Kidney (tissue), 14 donors: Measurements from ENCODE around the gene SPSB4. TPM values are rescaled to one million over a fixed set of nuclear protein-coding genes. Genes with fewer than 3 reads are reported as not detected.

ENCODE experiments used
- DNase-seq, 5 donors: peaks; one replicate each; pipeline ENCODE4 v3.0.0-alpha.2; 2013 to 2020
- FAIRE-seq: peaks from 2 replicates; lab custom pipeline; 2012; peaks lifted over from hg19 to GRCh38; lab: Jason Lieb, UNC
- H3K27ac ChIP-seq, 2 donors: one replicate each; pipeline ENCODE4 v1.7.0; 2013; ENCODE audit warnings: low read depth in 2 of 2, low read length in 2 of 2, inconsistent platforms in 1 of 2
- H3K27me3 ChIP-seq: one replicate; pipeline ENCODE4 v1.7.1; 2013; ENCODE audit warnings: low read length, inconsistent platforms; ENCODE audit not compliant: control insufficient read depth, insufficient read depth
- H3K36me3 ChIP-seq, 3 donors: one replicate each; pipeline versions ENCODE4 v1.7.0 to v1.7.1; 2013; ENCODE audit warnings: low read length in 3 of 3, control low read depth in 1 of 3, inconsistent platforms in 1 of 3; ENCODE audit not compliant: insufficient read depth in 3 of 3, control insufficient read depth in 2 of 3
- H3K4me1 ChIP-seq, 3 donors: one replicate each; pipeline versions ENCODE4 v1.7.0 to v1.7.1; 2013; ENCODE audit warnings: low read length in 3 of 3, inconsistent platforms in 1 of 3, low read depth in 1 of 3; ENCODE audit not compliant: control insufficient read depth in 2 of 3, insufficient read depth in 2 of 3
- H3K4me3 ChIP-seq, 3 donors: one replicate each; pipeline versions ENCODE4 v1.7.0 to v1.8.1; 2013; ENCODE audit warnings: low read length in 3 of 3, control low read depth in 1 of 3, inconsistent platforms in 1 of 3
- H3K9ac ChIP-seq, 3 donors: one replicate each; pipeline versions ENCODE4 v1.7.0 to v1.7.1; 2013; ENCODE audit warnings: low read length in 3 of 3, control low read depth in 1 of 3, inconsistent platforms in 1 of 3
- H3K9me3 ChIP-seq, 3 donors: one replicate each; pipeline versions ENCODE4 v1.7.0 to v1.7.1; 2013; ENCODE audit warnings: low read length in 3 of 3, control low read depth in 1 of 3, inconsistent platforms in 1 of 3; ENCODE audit not compliant: control insufficient read depth in 2 of 3, insufficient read depth in 1 of 3
- CTCF ChIP-seq: IDR thresholded peaks from 3 replicates; pipeline ENCODE4 v1.5.1; 2012; ENCODE audit warnings: mild to moderate bottlenecking, moderate library complexity, borderline replicate concordance; ENCODE audit not compliant: insufficient read depth; ENCODE audit errors: extremely low read depth
- intact Hi-C: fragments of 100-400 bp; cut with DNase I; formaldehyde crosslinking; loops from one replicate; pipeline ENCODE4 v1.11.1; 2022
- polyA plus RNA-seq: library from polyadenylated mRNA; stranded (reverse); fragments of 350-450 nt; fragmentation: Illumina TruSeq; extraction: RNeasy Lipid Tissue Mini Kit (QIAGEN cat#74804); gene quantifications from one replicate; pipeline ENCODE4 v1.2.3, GENCODE V29; 2014; ENCODE audit warnings: low read depth, low replicate concordance; ENCODE audit not compliant: insufficient read depth
- total RNA-seq: library from RNA; stranded (reverse); fragmentation: NEBNext Ultra II Directional; extraction: Animal tissue kit (Norgen Biotek cat#: 25700); gene quantifications from one replicate; pipeline ENCODE4 v1.2.1, GENCODE V29; 2021
- donor health status: control.
- donor health status: control.
- donor health status: control.
- donor health status: control.
- donor health status: control.
- donor health status: DM: yes; HTN: yes; CAD: no.
- donor health status: Normal renal cell carcinoma (clear cell type).

SPSB4 gene
- total and polyA plus RNA-seq, 2 donors from 2014 or later: 0.57 to 1.9 TPM

- Histone ChIP-seq H3K9me3 (no peaks in the 10 kb centered on the region), H3K27me3 (no peaks in the 10 kb centered on the region), H3K36me3 (no peaks in the 10 kb centered on the region), H3K27ac (no peak overlapping the region), H3K9ac (no peak overlapping the region), H3K4me3 (no peak overlapping the region), H3K4me1 (peaks cover 0 to 9% (median 7%) of the 10 kb centered on the region in 3 donors)
- no peak for TF ChIP-seq CTCF
- FAIRE-seq: no peak
- peak in 2 of 5 donors; percentile 7 to 8 for DNase-seq
- intact Hi-C loops: no loop called here
Measured at GRCh38 chr3:141067206-141067974, 16.2 kb downstream of the SPSB4 start.

GRCh38 chr3:141070229-141070628, 19.1 kb downstream of the SPSB4 start:
- DNase-seq: peak in 1 of 5 donors; percentile 11
- intact Hi-C loops: no loop called here
- no peak for TF ChIP-seq CTCF
- no peak for FAIRE-seq
- no peaks in the 10 kb centered on the region for H3K9me3 ChIP-seq
- no peaks in the 10 kb centered on the region for H3K36me3 ChIP-seq
- H3K27ac ChIP-seq: no peak overlapping the region
- H3K4me3 ChIP-seq: no peak overlapping the region
- no peaks in the 10 kb centered on the region for H3K4me1 ChIP-seq
- H3K9ac ChIP-seq: no peak overlapping the region
- H3K27me3 ChIP-seq: no peaks in the 10 kb centered on the region

GRCh38 chr3:141070727-141071357, 19.7 kb downstream of the SPSB4 start:
- no peak overlapping the region for H3K4me3 ChIP-seq
- no peak overlapping the region for H3K9ac ChIP-seq
- H3K36me3 ChIP-seq: no peaks in the 10 kb centered on the region
- no peaks in the 10 kb centered on the region for H3K9me3 ChIP-seq
- H3K27me3 ChIP-seq: no peaks in the 10 kb centered on the region
- peak in 1 of 5 donors; percentile 24 for DNase-seq
- no peak for FAIRE-seq
- H3K4me1 ChIP-seq: no peaks in the 10 kb centered on the region
- no peak for TF ChIP-seq CTCF
- no peak overlapping the region for H3K27ac ChIP-seq
- intact Hi-C loops: no loop called here
